Keratinocyte (primary cell): Measurements from ENCODE around the gene FAM78A. TPM values are rescaled to one million over a fixed set of nuclear protein-coding genes. Genes with fewer than 3 reads are reported as not detected.

ENCODE experiments used
- DNase-seq: peaks from one replicate; pipeline ENCODE4 v3.0.0-alpha.2; 2011; ENCODE audit warnings: low read depth, missing footprints, low spot score
- FAIRE-seq: peaks from 2 replicates; lab custom pipeline; 2011; peaks lifted over from hg19 to GRCh38; lab: Jason Lieb, UNC
- H2AFZ ChIP-seq: 2 replicates; pipeline ENCODE4 v1.6.0; 2012; ENCODE audit warnings: low read length, control low read depth, inconsistent platforms; ENCODE audit not compliant: control insufficient read depth
- H3K27ac ChIP-seq: 2 replicates; pipeline ENCODE4 v1.5.1; 2011; ENCODE audit warnings: low read length; ENCODE audit not compliant: control insufficient read depth, insufficient read depth
- H3K27me3 ChIP-seq: 3 replicates; pipeline ENCODE4 v1.6.0; 2011; ENCODE audit warnings: low read length; ENCODE audit not compliant: control insufficient read depth, insufficient read depth; ENCODE audit errors: extremely low read depth
- H3K36me3 ChIP-seq, 2 experiments: 2 replicates in 1 of 2; 3 replicates in 1 of 2; pipeline ENCODE4 v1.5.1; 2011; ENCODE audit warnings: low read length in 2 of 2, mild to moderate bottlenecking in 1 of 2; ENCODE audit not compliant: control insufficient read depth in 2 of 2, insufficient read depth in 2 of 2; ENCODE audit errors: extremely low read depth in 1 of 2
- H3K4me1 ChIP-seq: 3 replicates; pipeline ENCODE4 v1.5.1; 2011; ENCODE audit warnings: low read length; ENCODE audit not compliant: control insufficient read depth, insufficient read depth; ENCODE audit errors: extremely low read depth
- H3K4me2 ChIP-seq: 3 replicates; pipeline ENCODE4 v1.6.0; 2011; ENCODE audit warnings: low read depth, low read length; ENCODE audit not compliant: control insufficient read depth, insufficient read depth; ENCODE audit errors: extremely low read depth
- H3K4me3 ChIP-seq, 3 experiments: fragments of 200-600 bp in 1 of 3; sonication (generic) in 1 of 3; 2 replicates in 2 of 3; 3 replicates in 1 of 3; pipeline ENCODE4 v1.5.1; 2011 to 2016; ENCODE audit warnings: low read length in 3 of 3, mild to moderate bottlenecking in 3 of 3, control low read depth in 2 of 3, inconsistent platforms in 1 of 3, low read depth in 1 of 3, mixed read lengths in 1 of 3, mixed run types in 1 of 3, moderate library complexity in 1 of 3; ENCODE audit not compliant: control insufficient read depth in 2 of 3, insufficient read depth in 2 of 3; ENCODE audit errors: extremely low read depth in 1 of 3
- H3K79me2 ChIP-seq: 2 replicates; pipeline ENCODE4 v1.6.0; 2012; ENCODE audit warnings: low read length; ENCODE audit not compliant: control insufficient read depth, insufficient read depth
- H3K9ac ChIP-seq: 3 replicates; pipeline ENCODE4 v1.6.0; 2011; ENCODE audit warnings: low read length; ENCODE audit not compliant: control insufficient read depth, insufficient read depth; ENCODE audit errors: extremely low read depth
- H3K9me1 ChIP-seq: 3 replicates; pipeline ENCODE4 v1.6.0; 2011; ENCODE audit warnings: low read length; ENCODE audit not compliant: control insufficient read depth, insufficient read depth; ENCODE audit errors: extremely low read depth
- H3K9me3 ChIP-seq: 2 replicates; pipeline ENCODE4 v1.5.1; 2012; ENCODE audit warnings: low read depth, low read length; ENCODE audit not compliant: control insufficient read depth
- H4K20me1 ChIP-seq: 3 replicates; pipeline ENCODE4 v1.6.0; 2011; ENCODE audit warnings: low read length; ENCODE audit not compliant: control insufficient read depth, insufficient read depth; ENCODE audit errors: extremely low read depth
- CTCF ChIP-seq, 3 experiments: IDR thresholded peaks in 1 of 3; conservative IDR thresholded peaks in 1 of 3; optimal IDR thresholded peaks in 1 of 3; 2 replicates in 2 of 3; 3 replicates in 1 of 3; pipeline versions ENCODE3 to v1.5.1; 2011; ENCODE audit warnings: low read length in 3 of 3, mild to moderate bottlenecking in 3 of 3, moderate library complexity in 2 of 3, control low read depth in 1 of 3, inconsistent platforms in 1 of 3; ENCODE audit not compliant: insufficient read depth in 2 of 3; ENCODE audit errors: extremely low read depth in 1 of 3
- EZH2 ChIP-seq: IDR thresholded peaks from one replicate; pipeline ENCODE4 v1.6.1; 2012; ENCODE audit warnings: inconsistent platforms, mild to moderate bottlenecking, low read length, moderate library complexity
- dilution Hi-C: fragments of 300-500 bp; cut with MboI; formaldehyde crosslinking; loops from one replicate; pipeline ENCODE4 v1.7.0; 2020; ENCODE audit warnings: low sequenced_read_pairs; ENCODE audit not compliant: extremely low pct_ligation_motif_present
- polyA plus RNA-seq, 5 experiments: library from polyadenylated mRNA; depleted of rRNA in 3 of 5; stranded (reverse) in 3 of 5; stranded (forward) in 1 of 5; unstranded in 1 of 5; fragments of >200 nt; gene quantifications; 1 replicate in 1 of 5; 2 replicates in 3 of 5; 3 replicates in 1 of 5; pipeline versions ENCODE4 v1.2.1 to v1.2.3, GENCODE V29; 2011 to 2012; ENCODE audit warnings: missing spikeins in 2 of 5, low read depth in 1 of 5, low replicate concordance in 1 of 5

The FAM78A gene
- polyA plus RNA-seq, 1 donor (not counting 4 experiments of a cell fraction or from before 2014, with no cell fraction given) = 0.25 TPM

DNA sequence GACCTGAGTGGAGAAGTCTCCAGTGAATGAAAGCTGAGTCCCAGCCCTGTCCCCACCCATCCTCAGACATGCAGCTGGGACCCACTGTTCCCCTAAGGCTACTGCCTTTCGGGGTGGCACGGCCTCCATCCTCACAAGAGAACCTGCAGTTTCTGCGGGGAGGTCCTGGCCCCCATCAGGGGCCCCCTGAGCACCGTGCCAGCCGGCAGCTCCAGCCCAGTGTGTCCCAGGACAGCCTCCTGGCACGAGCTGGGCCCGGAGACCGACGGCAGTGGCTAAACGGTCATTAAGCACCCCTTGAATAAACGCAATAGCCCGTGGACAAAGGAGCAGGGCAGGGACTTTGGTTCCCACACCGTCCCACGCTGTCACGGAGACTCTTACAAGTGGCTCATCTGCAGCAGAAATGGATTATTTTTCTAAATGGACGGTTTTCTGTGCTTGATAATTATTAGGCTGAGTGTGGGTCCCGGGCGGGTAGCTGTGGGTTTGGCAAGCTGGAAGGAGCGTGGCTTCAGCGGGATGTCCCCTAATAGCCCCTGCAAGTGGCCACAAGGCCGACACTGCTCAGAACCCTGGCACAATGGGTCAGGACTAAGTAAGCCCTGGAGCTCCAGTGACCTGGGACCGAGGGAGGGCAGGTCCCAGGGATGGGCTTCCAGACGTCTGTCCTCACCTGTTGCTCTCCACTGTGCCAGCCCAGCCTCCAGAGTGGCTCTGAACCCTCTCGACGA lies 17.4 kb downstream of the FAM78A start:
- Histone ChIP-seq H3K9me1 (no peaks in the 10 kb centered on the region), H3K4me1 (peaks cover 11% of the 10 kb centered on the region), H3K36me3 (no peaks in the 10 kb centered on the region), H3K79me2 (no peaks in the 10 kb centered on the region), H3K4me3 (no peak overlapping the region), H3K27me3 (peaks cover 6% of the 10 kb centered on the region), H3K9me3 (no peaks in the 10 kb centered on the region), H3K27ac (no peak overlapping the region), H2AFZ (no peak overlapping the region), H4K20me1 (no peaks in the 10 kb centered on the region), H3K4me2 (no peak overlapping the region), H3K9ac (no peak overlapping the region)
- dilution Hi-C loops = no loop called here
- DNase-seq (no peak), FAIRE-seq (no peak)
- no peak for TF ChIP-seq CTCF (optimal IDR thresholded peaks at IDR 0.05 in 1 of 3, IDR thresholded peaks at IDR 0.05 in 1 of 3, conservative IDR thresholded peaks at IDR 0.05 in 1 of 3; ENCODE audit: extremely low read depth in 1 of 3, insufficient read depth in 2 of 3, low read length in 3 of 3)
- TF ChIP-seq EZH2 = no peak

DNA sequence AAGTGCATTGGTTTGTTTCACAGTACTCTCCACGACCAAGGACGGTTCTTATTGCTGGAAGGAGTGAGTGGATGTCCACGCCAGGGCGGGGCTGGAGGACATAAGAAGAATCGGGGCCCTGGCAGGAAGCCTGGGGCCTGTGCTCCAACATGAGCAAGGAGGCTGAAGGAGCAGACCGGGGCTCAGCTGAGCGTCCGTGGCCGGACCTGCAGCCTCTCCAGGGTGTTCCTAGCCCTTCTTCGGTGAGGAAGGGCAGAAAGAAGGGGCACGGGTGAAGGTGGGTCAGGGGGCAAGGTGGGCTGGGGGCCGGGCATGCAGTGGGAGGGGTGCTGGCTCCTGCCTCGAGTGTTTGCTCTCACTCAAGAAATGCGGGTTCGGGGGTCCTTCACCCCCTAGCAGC lies 18.1 kb downstream of the FAM78A start:
- Histone ChIP-seq H3K4me1 (peaks cover 11% of the 10 kb centered on the region), H3K9me1 (no peaks in the 10 kb centered on the region), H4K20me1 (no peaks in the 10 kb centered on the region), H3K9ac (no peak overlapping the region), H3K79me2 (no peaks in the 10 kb centered on the region), H3K36me3 (no peaks in the 10 kb centered on the region), H3K27ac (no peak overlapping the region), H2AFZ (no peak overlapping the region), H3K4me2 (no peak overlapping the region), H3K4me3 (no peak overlapping the region), H3K9me3 (no peaks in the 10 kb centered on the region), H3K27me3 (peaks cover 6% of the 10 kb centered on the region)
- FAIRE-seq (no peak), DNase-seq (no peak)
- dilution Hi-C loops = no loop called here
- TF ChIP-seq EZH2 = no peak
- TF ChIP-seq CTCF (optimal IDR thresholded peaks at IDR 0.05 in 1 of 3, IDR thresholded peaks at IDR 0.05 in 1 of 3, conservative IDR thresholded peaks at IDR 0.05 in 1 of 3; ENCODE audit: extremely low read depth in 1 of 3, insufficient read depth in 2 of 3, low read length in 3 of 3) = no peak
